NT2/D1 (cell line): ENCODE results near the gene SMG7.

ENCODE experiments used
- YY1 ChIP-seq: IDR thresholded peaks from 2 replicates; pipeline ENCODE4 v1.6.1; 2011; ENCODE audit not compliant: insufficient read length, insufficient read depth
- ZNF274 ChIP-seq: IDR thresholded peaks from 2 replicates; pipeline ENCODE4 v1.6.1; 2011; ENCODE audit warnings: mild to moderate bottlenecking, low read depth, low read length

- no peak for TF ChIP-seq ZNF274
- no peak for TF ChIP-seq YY1
Measured at GRCh38 chr1:183516725-183517124, 44.4 kb downstream of the SMG7 start.
